Stimulated activated CD8-positive, alpha-beta memory T cell treated with anti-CD3 and anti-CD28 coated beads, Interleukin-7, amount 100 ng/mL, for 48 hours (primary cell): Measurements from ENCODE around the gene TTC39A.
"Not testable (repeated sequence)": the region's sequence is repeated elsewhere in the genome, so short reads cannot be mapped to it uniquely, and the experiment has no call there.

ENCODE experiments used
- DNase-seq, 2 donors: peaks; one replicate each; pipeline ENCODE4 v3.0.0-alpha.2; 2020; ENCODE audit warnings: low read depth in 1 of 2; ENCODE audit errors: extremely low read depth in 1 of 2

Gene TTC39A

DNA sequence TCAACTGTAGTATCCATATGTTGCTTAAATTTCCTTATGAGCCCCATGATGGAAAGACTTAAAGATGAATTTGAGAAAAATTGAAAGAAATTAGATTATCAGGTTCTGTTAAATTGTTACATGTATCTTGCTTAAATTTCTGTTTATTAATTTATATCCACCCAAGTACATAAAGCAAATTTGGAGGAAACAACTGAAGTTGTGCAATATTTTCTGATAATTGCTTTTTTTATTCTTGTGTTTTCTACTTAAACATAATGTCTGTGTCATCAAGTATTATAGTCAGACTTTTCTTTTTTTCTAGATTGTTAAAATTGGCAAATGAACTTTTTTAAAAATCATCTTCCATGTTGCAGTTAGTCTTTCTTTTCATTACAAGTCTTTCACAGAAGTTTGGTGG lies 57.4 kb downstream of the TTC39A start:
- DNase-seq, result no peak

DNA sequence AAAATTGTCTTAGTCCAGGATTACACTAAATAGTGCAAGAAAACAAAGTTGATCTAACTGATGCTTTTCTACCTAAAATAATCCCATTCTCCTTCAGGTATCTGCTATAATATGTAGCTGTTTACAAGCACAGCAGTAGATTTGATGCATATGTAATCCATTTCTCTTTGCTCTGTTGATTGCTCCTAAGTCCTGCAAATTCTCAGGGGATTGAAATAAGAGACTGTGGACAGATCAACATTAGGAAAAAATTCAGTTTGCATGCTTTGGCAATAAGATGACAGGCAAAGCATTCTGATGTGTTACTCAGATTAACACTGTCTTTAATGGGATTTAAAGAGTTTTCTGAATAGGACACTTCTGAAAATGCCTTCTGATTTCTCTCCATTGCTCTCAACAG lies 59.6 kb downstream of the TTC39A start:
- no peak for DNase-seq

DNA sequence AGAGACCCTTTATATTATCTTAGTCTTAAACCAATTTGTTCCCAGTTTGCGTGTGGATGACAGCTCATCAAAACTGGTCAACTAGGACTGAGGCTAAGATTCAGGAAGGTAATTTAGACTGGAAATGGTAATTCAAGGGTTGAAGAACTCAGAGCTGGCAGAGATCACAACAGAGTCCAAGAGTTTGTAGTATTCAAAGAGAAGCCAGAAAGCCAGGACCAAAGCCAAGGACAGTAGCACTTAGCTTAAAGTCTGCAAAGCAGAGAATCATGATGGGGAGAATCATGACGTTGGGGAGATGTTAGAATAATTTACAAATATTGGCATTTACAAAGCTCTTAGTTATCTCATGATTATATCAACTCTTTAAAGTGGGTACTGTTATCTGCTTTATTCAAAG lies 61.7 kb downstream of the TTC39A start:
- no peak for DNase-seq

DNA sequence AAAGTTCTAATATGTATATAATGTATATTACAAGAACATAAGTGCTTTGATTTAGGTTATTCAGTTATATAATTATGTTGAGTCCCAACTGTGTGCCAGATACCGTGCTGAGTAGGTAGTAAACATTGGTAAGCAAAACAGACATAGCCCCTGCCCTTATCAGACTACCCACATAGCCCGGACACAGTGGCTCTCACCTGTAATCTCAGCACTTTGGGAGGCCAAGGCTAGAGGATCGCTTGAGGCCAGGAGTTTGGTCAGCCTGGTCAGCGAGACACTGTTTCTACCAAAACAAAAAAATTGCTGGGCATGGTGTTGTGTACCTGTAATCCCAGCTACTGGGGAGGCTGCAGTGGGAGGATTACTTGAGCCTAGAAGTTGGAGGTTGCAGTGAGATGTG lies 63.6 kb downstream of the TTC39A start:
- DNase-seq, result no peak

DNA sequence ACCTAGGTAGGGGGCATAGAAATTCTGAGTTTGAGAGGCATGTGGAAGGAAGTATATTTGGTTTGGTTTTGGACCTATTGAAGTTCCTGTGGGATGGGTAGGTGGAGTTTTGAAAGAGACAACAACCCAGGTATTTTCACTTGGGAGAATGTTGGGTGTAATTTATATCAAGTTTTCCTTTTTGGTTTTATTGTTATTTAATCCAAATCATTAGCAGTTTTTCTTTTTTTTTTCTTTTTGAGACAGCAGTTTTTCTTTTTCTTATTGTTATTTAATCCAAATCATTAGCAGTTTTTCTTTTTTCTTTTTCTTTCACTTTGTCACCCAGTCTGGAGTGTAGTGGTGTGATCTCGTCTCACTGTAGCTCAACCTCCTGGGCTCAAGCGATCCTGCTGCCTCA lies 64.2 kb downstream of the TTC39A start:
- DNase-seq, result no peak

DNA sequence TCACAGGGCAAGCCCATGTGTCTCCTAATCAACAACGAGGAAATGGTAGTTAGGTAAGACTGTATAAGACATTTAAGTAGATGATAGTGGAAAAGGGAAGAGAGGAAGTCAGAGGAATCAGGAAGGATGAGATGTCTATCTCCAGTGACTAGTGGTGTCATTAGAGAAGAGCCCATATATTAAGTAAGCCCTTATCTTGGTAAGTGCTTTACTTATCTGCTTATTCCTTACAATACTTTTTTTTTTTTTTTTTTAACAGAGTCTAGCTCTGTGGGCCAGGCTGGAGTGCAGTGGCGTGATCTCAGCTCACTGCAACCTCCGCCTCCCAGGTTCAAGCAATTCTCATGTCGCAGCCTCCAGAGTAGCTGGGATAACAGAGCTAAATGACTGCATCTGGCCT lies 64.7 kb downstream of the TTC39A start:
- DNase-seq, result no peak

DNA sequence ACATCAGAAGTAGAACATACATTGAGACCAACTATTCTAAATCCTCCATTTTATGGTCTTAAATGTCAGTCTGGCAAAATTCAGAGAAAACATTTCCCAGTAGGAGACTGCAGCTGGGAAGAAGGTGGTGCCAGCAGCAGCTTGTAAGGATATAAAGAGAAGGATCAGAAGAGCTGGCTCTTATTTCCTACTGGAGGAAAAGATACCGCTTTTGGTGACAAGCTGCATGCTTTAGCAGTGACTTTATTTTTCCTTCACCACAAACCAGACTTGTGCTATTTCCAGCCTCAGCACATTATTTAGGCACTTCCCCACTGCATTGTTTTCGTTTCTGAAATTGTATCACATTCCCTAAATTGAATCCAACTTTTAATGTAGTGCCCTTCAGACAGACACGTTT lies 65.9 kb downstream of the TTC39A start:
- no peak for DNase-seq

DNA sequence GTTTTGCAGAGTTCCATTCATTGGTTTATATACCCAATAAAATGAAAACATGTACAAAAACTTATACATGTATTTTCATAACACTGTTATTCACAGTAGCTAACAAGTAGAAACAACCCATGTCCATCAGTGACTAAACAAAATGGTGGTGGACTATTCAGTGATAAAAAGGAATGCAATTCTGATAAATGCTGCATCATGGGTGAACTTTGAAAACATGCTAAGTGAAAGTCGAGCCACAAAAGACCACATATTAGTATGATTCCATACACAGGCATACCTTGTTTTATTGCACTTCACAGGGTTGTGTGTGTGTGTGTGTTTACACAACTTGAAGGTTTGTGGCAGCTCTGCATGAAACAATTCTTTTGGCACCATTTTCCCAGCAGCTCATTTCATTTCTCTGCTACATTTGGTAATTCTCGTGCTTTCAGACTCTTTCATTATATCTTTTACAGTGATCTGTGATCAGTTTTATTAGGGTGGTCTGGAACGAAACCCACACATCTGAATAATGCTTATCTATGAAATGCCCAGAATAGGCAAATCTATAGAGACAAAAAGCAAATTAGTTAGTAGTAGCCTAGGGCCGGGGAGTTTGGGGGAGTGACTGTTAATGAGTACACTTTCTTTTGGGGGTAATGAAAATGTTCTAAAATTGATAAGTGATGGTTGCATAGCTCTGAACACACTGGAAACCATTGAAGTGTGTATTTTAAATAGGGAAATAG lies 67.0 kb downstream of the TTC39A start:
- no peak for DNase-seq

DNA sequence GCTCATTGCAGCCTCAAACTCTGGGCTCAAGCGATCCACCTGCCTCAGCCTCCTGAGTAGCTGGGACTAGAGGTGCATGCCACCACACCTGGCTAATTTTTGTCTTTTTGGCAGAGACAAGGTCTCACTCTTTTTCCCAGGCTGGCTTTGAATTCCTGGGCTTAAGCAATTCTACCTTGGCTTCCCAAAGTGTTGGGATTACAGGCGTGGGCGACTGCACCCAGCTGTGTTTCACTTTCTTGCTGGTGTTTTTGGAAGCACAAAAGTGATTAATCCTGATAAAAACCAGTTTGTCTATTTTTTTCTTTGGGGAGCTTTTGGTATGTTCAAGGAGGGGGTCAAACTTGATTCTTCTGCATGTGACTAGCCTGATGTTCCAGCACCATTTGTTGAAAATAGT lies 75.0 kb downstream of the TTC39A start:
- DNase-seq, result no peak

DNA sequence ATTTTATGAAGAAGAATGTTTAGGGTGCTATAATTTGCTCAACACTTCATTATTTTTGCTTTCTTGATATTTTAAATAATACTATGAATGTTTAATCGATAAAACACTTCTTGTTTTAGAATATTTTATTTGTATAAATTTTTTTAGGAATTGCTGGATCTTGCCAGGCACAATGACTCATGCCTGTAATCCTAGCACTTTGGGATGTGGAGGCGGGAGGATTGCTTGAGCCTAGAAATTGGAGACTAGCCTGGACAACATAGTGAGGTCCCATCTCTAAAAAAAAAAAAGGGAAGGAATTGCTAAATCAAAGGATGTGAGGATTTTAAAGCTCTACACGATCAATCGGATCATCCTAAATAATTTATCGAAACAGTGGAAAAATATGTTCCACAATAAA lies 76.7 kb downstream of the TTC39A start:
- DNase-seq, result no peak

DNA sequence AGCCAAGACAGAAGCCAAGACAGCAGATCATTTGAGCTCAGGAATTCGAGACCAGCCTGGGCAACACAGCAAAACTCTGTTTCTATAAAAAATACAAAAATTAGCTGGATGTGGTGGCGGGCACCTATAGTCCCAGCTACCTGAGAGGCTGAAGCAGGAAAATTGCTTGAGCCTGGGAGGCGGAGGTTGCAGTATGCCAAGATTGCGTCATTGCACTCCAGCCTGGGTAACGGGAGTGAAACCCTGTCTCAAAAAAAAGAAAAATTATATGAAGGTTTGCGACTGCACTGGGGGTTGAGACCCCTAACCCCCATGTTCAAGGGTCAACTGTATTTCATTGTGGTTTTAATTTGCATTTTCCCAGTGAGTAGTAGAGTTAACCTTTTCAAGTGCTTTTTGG lies 78.0 kb downstream of the TTC39A start:
- DNase-seq, result no peak

DNA sequence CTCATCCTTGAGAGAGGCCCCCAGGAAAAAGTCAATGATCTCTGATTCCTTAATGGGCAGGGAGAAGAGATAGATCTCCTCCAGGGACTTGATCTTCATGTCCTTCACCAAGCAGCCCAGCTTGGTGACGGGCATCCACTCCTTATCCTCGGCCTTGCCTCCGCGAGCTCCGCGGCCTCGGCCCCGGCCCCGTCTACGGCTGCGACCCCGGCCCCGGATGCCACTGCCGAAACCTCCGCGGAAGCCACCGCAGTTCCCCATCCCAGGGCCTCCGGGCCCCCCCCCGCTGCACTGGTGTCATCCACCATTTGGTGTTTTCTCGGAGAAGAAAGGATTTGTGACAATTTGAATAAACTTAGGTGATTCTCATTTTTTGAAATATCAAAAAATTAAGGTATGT lies 79.2 kb downstream of the TTC39A start:
- DNase-seq, result not testable (repeated sequence)

DNA sequence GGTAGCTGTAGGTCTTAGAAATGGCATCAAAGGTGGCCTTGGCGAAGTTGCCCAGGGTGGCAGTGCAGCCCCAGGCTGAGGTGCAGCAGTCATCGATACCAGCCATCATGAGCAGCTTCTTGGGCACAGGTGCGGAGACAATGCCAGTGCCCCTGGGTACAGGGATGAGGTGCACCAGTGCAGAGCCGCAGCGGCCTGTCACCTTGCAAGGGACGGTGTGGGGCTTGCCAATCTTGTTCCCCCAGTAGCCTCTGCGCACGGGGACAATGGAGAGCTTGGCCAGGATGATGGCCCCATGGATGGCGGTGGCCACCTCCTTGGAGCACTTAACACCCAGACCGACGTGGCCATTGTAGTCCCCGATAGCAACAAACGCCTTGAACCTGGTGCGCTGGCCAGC lies 79.6 kb downstream of the TTC39A start:
- not testable (repeated sequence) for DNase-seq

DNA sequence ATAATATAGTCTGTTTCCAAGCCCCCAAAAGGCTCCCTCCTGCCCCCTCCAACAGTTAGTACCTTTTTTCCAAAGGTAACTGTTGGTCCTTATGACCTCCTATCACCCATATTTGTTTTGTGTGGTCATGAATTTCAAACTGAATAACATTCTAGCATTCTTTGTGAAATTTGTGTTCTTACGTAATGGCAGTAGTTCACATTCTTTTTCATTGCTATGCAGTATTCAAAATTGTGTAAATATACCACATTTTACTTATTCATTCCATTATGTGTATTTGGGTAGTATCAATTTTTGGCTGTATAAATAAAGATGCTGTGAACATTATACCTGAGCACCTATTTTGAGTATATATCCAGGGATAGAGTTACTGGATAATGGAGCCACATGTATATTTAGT lies 80.9 kb downstream of the TTC39A start:
- no peak for DNase-seq

DNA sequence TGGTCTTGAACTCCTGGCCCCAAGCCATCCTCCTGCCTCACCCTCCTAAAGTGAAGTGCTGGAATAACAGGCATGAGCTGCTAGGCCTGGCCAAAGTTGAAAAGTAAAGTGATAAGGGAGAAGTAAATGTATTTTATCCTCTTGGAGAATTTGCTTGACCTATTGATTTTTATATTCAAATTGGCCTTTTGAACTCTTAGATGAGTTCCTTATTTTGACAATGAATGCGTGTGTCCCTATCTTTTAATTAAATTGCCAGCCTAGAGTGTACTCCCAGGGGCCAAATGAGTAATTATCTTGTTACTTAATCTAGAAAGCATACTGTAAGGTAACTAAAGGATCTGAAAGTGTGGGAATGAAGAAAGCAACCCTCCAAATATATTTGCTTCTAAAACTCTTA lies 82.9 kb downstream of the TTC39A start:
- no peak for DNase-seq

DNA sequence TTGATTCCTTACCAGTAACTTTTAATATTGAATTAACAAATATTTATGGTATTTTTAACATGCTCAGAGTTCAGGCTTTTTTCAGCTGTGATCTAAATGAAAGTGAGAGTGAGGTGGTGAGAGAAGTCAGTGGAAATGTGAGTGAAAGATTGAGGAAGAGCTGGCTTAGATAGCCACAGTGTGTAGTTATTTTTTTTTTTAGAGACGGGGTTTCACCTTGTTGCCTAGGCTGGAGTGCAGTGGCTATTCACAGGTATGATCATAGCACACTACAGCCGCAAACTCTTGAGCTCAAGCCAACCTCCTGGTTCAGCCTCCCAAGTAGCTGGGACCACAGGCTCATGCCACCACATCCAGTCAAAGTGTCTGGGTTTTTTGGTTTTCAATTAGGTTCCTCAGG lies 83.3 kb downstream of the TTC39A start:
- DNase-seq, result no peak

DNA sequence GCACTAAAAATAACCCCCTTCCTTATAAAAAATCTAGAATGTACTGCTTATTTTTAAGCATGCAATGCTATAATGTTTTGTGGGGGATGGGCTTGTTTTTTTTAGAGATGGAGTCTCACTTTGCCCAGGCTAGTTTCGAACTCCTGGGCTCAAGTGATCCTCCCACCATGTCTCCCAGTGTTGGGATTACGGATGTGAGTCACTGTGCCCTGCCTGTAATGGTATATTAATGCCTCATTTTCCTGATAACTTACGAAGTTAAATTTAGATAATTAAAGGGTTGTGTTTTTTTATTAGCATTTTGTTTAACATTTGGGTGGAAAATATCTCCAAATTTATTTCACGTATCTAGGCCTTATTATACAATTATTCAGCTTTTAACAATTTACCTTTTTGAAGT lies 87.8 kb downstream of the TTC39A start:
- no peak for DNase-seq

DNA sequence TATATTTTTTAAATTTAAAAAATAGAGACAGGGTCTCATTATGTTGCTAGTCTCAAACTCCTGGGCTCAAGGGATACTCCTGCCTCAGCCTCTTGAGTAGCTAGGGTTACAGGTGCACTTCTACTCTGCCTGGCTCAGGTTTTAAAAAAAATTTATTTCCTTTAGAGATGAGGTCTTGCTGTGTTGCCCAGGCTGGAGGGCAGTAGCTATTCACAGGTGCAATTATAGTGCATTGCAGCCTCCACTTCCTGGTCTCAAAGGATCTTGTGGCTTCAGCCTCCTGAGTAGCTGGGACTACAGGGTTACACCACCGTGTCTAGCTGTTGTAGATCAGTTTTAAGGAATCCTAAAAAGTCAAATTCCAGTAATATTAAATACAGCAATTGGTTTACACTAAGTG lies 89.2 kb downstream of the TTC39A start:
- DNase-seq, result no peak

DNA sequence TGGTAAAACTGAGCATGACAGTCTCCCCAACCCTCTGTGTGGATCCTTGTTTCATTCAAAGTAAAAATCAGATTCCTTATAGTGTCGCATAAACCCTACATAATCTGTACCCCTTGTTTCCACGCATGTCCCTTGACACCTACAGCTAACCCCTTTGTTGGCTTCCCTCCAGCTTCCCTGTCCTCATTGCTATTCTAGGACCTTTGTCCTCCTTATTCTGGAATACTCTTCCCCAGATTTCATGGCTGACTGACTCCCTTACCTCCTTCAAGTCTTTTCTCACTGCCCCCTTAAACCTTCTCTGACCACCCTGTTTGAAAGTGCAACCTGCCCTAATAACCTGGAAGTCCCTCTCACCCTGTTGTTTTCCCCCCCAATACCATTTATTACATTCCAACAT lies 90.3 kb downstream of the TTC39A start:
- no peak for DNase-seq

DNA sequence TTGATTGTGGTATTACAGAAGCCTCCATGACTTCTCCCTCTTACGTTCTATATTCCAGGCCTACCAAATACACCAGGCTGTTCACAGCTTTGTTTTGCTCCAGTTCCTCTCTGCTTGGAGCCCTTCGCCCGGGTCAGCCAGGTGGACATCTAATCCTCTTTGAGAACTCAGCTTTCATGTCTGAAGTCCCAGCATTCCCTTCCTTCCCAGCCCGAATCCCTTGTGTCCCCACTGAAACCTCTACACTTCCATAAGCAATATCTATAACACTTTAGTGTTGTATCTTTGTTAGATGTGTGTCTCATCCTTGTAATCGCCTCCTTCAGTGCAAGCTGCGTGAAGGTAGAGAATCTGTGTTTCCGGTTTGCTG lies 92.3 kb downstream of the TTC39A start:
- DNase-seq, result no peak

DNA sequence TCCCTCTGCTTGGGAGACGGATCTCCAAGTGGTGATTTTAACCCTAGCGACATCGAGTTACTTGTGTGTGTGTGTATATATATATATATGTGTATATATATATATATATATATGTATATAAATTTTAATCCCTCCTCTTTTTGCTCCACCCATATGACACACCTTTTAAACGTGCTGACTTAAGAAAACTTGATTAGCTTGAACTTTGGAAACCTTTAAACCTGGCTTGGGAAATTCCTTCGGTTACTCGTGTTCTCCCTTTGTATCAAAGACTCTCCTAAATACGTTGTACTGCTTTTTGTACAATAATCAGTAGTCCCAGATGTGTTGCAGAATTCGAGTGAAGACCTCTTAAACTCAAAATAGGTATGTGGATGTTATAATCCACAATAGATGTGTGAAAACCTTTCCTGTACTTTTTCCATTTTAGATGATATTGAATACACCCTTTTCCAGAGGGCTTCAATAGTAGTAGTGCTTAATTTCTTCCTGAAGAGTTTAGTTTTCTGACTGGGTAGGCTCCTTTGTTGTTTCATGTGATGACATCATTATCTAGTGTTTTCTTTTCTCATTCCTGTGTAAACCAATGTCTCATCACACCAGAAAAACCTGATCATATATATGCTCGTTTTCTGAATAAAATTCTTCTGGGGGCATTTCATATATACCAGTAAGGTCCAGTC lies 92.9 kb downstream of the TTC39A start:
- no peak for DNase-seq
